GM19035 (cell line): Measurements from ENCODE around the gene AHSP.
"Not testable (repeated sequence)": the region's sequence is repeated elsewhere in the genome, so short reads cannot be mapped to it uniquely, and the experiment has no call there.

Experiments used
- ATAC-seq: cut with Tn5 transposase; IDR thresholded peaks from one replicate; pipeline ENCODE4 v1.9.1; 2021; ENCODE audit not compliant: unreplicated experiment

AHSP gene

DNA sequence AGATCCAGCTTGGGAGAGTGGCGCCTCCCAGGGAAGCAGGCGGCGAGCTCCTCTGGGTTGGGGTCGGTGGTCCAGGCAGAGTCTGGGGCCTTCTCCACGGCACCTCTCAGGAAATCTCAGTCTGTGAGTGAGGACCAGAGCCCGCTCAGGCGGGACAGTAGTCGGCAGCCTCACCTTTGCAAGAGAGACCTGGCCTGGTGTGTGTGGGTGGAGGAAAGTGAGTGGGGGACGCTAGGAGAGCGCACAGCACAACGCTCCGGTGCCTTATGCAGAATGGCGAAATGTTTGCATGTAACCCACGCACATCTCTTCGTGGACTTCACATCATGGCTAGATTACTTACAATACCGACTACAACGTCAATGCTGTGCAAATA, 2.2 kb downstream of the AHSP start:
- no peak for ATAC-seq

DNA sequence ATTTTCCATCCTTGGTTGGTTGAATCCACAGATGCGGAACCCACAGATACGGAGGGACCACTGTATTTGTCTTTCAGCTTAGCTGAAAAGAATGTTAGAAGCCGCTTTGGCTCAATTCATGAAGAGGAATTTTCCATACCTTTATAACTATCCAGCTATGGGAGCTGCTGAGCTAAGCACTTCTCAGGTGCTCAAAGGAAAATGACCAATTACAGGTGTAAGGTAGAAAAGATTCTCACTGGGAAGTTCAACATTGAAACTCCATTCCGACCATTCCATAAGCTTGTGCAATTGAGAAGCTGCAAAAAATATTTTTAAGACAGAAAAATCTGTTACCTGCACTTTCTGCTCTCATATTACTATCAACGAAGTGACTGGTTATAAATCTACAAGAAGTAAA, 2.7 kb downstream of the AHSP start:
- ATAC-seq, result no peak

DNA sequence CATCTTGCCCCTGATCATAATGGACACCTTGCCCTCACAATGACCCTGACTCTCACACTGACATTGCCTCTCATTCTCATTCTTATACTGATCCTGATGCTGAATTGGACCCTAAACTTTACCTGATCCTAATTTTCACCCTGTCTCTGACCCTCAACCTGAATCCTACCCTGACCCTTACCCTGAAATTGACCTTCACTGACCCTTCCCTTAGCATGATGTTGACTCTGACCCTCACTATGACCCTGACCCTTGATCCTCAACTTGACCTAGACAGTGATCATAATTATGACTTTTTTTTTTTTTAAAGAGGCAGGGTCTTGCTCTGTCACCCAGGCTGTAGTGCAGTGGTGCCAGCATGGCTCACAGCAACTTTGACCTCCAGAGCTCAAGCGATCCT, 3.4 kb downstream of the AHSP start:
- no peak for ATAC-seq

DNA sequence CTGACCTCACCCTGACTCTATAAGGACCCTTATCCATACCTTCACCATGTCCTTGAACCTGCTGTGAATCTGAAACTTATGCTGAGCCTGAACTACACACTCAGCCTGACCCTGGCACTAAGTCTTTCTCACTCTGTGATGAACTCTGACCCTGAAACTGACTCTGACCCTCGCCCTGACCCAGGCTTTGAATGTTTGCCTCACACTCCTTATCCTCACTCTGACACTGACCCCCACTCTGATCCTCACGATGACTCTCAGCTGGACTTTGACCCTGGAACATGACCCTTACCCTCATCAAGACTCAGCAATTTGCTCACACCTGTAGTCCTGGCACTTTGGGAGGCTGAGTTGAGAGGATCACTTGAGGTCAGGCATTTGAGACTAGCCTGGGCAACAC, 4.4 kb downstream of the AHSP start:
- no peak for ATAC-seq

DNA sequence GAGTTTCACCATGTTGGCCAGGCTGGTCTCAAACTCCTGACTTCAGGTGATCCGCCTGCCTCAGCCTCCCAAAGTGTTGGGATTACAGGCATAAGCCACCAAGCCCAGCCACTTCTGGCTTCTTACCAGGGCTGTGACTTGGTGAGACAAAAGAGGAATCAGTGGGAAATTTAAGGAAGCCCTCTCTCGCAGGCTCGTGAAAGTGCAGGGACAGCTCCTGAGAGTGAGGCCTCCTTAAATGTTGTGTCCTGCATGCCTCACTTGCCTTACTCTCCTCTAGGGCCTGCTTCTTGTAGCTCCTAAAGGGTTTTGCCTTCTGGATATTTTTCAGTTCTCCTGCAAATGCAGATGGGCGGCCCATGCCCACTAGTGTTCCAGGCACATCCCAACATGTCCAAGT, 5.2 kb downstream of the AHSP start:
- no peak for ATAC-seq

DNA sequence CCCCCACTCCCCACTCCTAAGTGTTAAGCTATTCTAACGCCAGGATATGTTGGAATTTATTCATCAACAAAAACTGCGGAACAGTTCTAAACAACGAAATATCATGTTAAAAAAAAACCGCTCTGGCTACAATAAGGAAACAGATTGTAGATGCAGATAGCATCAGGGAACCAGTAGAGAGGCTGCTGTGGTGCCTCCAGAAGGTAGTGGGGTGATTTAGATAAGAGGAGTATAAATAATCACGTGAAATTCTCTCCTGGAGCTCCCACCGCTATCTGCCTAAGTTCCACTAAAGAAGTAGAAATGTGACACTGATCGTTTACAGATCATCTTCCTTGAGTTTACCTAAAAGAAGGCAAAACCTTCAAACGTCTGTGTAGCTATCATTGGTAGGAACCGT, 8.0 kb downstream of the AHSP start:
- no peak for ATAC-seq

DNA sequence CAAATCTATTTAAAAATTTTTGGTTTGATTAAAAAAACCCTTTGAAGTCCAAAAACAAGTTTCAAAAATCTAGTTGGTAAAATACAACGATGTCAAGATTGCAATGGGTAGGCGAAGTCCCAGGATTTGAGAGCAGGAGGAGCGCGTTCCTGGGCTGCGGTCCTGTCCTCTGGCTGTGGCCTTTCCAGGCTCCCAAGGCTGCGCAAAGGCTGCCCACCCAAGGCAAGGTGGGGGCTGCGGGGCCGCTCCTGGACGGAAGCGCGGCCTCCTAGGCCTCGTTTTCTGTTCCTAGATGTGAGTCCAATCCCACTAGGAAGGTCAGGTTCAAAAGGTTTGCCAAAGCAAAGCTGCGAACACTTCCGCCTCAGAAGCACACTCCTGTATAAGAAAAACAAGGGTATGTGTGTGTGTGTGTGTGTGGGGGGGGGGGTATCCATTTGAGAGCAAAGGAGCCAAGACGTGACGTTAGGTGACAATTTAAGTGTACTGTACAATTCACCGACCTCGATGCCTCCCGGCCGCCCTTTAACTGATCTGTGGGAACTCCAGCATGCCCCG, 9.2 kb downstream of the AHSP start:
- ATAC-seq, result no peak

DNA sequence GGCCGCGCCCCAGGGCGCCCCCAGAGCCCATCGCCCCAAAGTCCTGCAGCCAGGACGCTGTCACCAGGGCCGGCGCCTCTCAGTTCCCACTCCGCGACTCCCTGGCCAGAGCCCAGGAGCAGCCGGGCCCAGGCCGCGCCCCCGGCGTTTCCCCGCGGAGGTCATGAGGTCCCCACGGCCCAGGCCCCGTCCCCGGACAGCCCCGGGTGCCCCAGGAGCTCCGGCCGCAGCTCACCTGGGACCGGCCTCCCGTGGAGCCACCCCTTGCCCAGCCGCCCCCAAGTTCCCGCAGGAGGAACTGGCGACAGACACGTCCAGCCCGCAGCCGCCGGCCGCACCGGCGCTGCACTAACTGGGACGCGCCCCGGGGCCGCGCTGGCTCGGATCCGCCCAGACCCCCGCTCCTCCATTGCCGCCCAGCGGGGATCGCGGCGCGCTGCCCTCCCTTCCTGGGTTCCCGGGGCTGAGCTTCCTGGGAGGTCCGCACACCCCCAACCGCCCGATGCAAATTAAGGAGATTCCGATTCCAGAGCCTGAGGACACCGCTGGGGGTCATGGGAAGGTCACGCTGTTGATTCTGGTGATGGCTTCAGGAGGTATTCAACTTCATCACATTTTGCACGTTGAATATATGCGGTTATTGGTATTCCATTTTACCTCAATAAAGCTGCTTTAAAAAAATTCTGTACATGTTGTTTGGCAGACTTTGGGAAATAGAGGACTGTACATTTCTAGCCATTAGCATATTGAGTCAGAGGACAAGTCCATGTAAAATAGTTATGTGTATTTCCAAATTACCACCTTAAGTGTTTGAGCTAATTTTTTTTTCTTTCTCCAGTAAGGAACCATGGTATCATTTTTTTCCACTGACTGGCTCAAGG, 9.9 kb downstream of the AHSP start:
- no peak for ATAC-seq

DNA sequence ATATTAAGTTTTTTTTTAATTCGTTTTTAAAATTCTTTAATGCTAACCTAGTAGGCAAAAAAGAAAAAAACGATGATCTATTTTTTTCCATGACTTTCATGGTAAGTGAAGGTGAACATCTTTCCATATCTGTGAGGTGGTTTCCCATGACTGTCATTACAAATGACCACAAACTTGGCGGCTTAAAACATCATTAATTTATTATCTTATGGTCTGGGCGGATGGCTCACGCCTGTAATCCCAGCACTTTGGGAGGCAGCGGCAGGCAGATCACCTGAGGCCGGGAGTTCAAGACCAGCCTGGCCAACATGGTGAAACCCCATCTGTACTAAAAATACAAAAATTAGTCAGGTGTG, 10.5 kb downstream of the AHSP start:
- not testable (repeated sequence) for ATAC-seq

DNA sequence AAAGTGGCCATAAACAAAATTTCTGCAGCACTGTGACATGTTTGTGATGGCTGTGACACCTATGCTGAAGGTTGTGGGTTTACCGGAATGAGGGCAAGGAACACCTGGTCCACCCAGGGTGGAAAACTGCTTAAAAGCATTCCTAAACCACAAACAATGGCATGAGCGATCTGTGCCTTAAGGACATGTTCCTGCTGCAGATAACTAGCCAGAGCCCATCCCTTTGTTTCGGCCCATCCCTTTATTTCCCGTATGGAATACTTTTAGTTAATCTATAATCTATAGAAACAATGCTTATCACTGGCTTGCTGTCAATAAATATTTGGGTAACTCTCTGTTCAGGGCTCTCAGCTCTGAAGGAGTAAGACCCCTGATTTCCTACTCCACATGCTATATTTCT, 12.1 kb downstream of the AHSP start:
- not testable (repeated sequence) for ATAC-seq

DNA sequence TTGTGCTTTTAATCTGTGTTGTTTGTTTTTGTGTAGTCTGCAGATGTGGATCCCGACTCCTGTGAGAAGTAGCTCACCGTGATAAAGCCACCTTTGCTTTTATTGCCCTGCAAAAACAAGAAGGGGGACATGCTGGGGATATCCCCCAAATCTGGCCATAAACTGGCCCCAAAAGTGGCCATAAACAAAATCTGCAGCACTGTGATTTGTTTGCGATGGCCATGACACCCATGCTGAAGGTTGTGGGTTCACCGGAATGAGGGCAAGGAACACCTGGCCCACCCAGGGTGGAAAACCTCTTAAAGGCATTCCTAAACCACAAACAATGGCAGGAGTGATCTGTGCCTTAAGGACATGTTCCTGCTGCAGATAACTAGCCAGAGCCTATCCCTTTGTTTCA, 15.1 kb downstream of the AHSP start:
- no peak for ATAC-seq

DNA sequence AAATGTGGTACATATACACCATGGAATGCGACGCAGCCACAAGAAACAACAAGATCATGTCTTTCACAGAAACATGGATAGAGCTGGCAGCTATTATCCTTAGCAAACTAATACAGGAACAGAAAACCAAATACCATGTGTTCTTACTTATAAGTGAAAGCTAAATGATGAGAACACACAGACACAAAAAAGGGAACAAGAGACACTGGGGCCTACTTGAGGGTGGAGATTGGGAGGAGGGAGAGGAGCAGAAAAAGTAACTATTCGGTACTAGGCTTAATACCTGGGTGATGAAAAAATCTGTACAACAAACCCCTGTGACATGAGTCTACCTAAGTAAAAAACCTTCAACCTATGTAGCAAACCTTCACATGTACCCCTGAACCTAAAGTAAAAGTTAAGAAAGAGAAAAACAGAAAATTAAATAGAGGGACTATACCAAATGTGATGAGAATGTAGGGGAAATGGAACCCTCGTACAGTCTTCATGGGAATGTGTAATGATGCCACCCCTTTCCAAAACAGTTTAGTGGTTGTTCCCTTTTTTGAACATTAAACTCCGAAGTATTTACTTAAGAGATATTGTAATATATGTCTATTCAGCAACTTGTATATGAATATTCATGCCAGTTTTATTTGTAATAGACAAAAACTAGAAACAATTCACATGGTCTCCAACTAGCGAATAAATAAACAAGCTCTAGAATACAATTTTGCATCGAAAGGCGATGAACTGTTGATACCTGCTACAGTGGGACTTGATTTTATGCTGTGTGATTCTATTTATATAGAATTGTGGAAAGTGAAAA, 33.9 kb downstream of the AHSP start:
- no peak for ATAC-seq

DNA sequence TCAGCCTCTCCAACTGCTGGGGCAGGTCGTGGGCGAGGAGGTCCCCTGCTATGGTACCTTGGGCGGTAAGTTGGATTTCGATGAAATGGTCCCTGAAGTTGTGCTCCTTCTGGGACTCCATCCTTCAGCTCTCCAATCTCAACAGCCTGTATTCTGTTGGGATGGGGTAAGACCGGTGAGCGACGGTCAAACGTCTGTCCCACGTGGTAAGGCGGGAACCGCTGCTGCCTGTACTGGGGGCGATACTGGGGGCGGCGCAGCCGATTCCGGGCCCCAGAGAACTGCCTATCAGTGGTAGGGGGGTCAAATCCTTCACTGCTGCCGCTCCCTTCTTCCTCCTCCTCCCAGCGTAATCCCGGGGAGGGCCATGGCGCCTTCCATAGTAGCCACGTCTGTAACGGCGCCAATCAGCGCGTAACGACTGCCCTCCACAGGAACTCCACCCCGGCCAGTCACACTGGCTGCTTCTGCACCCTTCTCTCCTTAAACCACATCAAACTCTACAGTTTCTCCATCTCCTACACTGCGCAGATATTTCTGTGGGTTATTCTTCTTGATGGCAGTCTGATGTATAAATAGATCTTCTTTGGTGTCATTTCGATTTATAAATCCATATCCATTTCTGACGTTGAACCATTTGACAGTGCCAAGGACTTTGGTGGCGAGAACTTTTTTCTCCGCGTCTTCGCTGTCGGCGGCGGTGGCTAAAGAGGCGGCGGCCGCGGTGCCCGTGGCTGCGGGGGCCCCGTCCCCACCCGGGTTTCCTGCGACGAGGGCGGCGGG, 41.1 kb downstream of the AHSP start:
- no peak for ATAC-seq

DNA sequence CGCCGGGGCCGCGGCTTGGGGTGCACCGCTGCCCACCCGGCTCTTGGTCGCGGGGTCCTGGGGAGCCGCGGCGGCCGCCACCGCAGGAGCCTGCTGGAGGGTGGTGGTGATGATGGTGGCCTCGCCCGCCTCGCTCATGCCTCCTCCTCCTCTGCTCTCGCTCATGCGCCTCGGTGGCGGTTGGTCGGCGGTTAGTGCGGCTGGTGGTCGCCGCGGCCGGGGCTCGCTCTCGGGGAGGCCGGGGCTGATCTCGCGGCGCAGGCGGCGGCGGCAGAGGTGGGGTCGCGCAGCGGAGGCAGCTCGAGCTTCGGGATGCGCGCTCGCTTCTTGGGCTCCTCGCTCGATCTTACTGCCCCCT, 41.6 kb downstream of the AHSP start:
- ATAC-seq, result no peak

DNA sequence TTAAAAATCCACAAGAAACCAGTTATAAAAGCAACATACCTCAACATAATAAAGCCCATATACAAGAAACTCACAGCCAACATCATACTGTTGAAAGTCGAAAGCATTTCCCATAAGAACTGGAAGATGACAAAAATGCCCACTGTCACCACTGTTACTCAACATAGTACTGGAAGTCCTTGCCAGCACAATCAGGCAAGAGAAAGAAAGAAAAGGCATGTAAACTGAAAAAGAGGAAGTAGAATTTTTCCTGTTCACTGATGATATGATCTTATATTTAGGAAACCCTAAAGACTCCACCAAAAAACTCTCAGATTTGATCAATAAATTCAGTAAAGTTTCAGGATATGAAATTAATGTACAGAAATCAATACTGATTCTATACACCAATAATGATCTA, 45.1 kb downstream of the AHSP start:
- ATAC-seq, result no peak

DNA sequence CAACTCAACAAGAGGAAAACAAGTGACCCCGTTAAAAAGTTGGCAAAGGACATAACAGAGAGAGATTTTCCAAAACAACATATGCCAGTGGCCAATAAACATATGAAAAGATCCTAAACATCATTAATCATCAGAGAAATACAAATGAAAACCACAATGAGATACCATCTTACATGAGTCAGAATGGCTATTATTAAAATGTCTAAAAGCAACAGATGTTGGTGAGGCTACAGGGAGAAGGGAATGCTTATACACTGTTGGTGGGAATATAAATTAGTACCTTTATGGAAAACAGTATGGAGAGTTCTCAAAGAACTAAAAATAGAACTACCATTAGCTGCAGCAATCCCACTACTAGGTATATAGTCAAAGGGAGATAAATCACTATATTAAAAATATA, 46.5 kb downstream of the AHSP start:
- not testable (repeated sequence) for ATAC-seq

DNA sequence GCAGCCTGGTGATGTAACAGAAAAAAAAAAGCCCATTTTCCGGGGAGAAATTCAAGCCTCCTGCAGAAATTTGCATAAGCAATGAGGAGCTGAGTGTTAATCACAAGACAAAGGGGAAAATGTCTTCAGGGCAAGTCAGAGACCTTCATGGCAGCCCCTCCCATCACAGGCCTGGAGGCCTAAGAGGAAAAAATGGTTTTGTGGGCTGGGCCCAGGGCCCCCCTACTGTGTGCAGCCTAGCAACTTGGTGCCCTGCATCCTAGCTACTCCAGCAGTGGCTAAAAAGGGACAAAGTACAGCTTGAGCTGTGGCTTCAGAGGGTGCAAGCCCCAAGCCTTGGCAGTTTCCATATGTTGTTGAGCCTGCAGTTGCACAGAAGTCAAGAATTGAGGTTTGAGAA, 49.7 kb downstream of the AHSP start:
- ATAC-seq, result no peak
